ENCODE data around the gene SERINC5.

Gene SERINC5

DNA sequence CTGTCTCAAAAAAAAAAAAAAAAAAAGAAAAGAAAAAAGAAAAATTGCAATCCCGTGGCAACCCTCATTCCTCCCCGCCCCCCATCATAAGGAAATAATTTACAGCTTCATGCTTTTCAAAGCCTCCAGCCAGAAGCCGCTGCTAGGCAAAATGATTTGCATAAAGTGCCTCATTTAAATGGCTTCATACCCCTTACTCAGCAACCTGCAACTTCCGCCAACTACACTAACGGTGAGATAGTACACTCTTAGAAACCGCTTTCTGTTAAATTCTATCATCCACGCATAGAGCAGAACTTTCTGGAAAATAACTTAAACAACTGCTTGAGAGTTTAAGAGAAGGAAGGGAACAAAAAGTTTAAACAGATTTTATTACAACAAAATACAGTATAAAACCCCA, 17.8 kb downstream of the SERINC5 start:
- TF ChIP-seq ARNT (IDR thresholded peaks at IDR 0.05) = no peak
- TF ChIP-seq FOXM1 (IDR thresholded peaks at IDR 0.05; ENCODE audit: borderline replicate concordance) = no peak
- ChIA-PET POLR2A (interaction anchor here (0.8 to 2.1 kb wide), 2 partner anchors 9 to 17 kb away, joined by 3 to 8 read pairs; partner anchors contain the start of gene SERINC5), CTCF (no interaction called here)
- no peak for DNase-seq (ENCODE audit: extremely low spot score)

DNA sequence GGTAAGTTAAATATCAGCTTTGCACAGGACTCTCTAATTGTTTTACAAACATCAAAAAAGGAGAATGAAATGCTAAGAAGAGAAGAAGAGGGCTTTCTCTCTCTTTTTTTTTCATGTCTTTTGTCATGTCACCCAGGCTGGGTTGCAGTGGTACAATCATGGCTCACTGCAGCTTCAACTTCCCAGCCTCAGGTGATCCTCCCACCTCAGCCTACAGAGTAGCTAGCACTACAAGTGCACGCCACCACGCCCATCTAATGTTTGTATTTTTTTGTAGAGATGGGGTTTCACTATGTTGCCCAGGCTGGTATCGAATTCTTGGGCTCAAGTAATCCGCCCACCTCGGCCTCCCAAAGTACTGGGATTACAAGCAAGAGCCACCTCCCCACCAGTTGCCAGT, 18.6 kb downstream of the SERINC5 start:
- no peak for DNase-seq (ENCODE audit: extremely low spot score)
- ChIA-PET CTCF (no interaction called here), POLR2A (no interaction called here)
- no peak for TF ChIP-seq L3MBTL2 (conservative IDR thresholded peaks at IDR 0.05)
- no peak for TF ChIP-seq BHLHE40 (IDR thresholded peaks at IDR 0.05; ENCODE audit: borderline replicate concordance)
- TF ChIP-seq ZNF384 (IDR thresholded peaks at IDR 0.05) = no peak
- no peak for TF ChIP-seq SUZ12 (IDR thresholded peaks at IDR 0.05)
- TF ChIP-seq LEF1 (IDR thresholded peaks at IDR 0.05; ENCODE audit: borderline replicate concordance) = no peak
- no peak for TF ChIP-seq FOXK2 (IDR thresholded peaks at IDR 0.05)
- no peak for TF ChIP-seq HDGF (IDR thresholded peaks at IDR 0.05; ENCODE audit: borderline replicate concordance)
- TF ChIP-seq SP1 (IDR thresholded peaks at IDR 0.05) = no peak
- TF ChIP-seq TARDBP (IDR thresholded peaks at IDR 0.05) = no peak
- no peak for TF ChIP-seq CTBP1 (IDR thresholded peaks at IDR 0.05; ENCODE audit: borderline replicate concordance)
- TF ChIP-seq ELF4 (IDR thresholded peaks at IDR 0.05) = no peak
- TF ChIP-seq, protein P1, sequence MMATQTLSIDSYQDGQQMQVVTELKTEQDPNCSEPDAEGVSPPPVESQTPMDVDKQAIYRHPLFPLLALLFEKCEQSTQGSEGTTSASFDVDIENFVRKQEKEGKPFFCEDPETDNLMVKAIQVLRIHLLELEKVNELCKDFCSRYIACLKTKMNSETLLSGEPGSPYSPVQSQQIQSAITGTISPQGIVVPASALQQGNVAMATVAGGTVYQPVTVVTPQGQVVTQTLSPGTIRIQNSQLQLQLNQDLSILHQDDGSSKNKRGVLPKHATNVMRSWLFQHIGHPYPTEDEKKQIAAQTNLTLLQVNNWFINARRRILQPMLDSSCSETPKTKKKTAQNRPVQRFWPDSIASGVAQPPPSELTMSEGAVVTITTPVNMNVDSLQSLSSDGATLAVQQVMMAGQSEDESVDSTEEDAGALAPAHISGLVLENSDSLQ (IDR thresholded peaks at IDR 0.05) = no peak
- TF ChIP-seq FOXM1 (IDR thresholded peaks at IDR 0.05; ENCODE audit: borderline replicate concordance) = no peak
- no peak for TF ChIP-seq NFRKB (IDR thresholded peaks at IDR 0.05)
- no peak for TF ChIP-seq FOXA1 (IDR thresholded peaks at IDR 0.05)
- no peak for TF ChIP-seq ARNT (IDR thresholded peaks at IDR 0.05)

- TF ChIP-seq SUZ12 (IDR thresholded peaks at IDR 0.05) = no peak
- TF ChIP-seq FOXA1 (IDR thresholded peaks at IDR 0.05) = no peak
- no peak for TF ChIP-seq FOXK2 (IDR thresholded peaks at IDR 0.05)
- no peak for TF ChIP-seq TARDBP (IDR thresholded peaks at IDR 0.05)
- TF ChIP-seq SP1 (IDR thresholded peaks at IDR 0.05) = no peak
- TF ChIP-seq, protein P1 (IDR thresholded peaks at IDR 0.05) = no peak
- no peak for TF ChIP-seq L3MBTL2 (conservative IDR thresholded peaks at IDR 0.05)
- no peak for TF ChIP-seq ARNT (IDR thresholded peaks at IDR 0.05)
- no peak for TF ChIP-seq CTBP1 (IDR thresholded peaks at IDR 0.05; ENCODE audit: borderline replicate concordance)
- no peak for TF ChIP-seq ZNF384 (IDR thresholded peaks at IDR 0.05)
- no peak for TF ChIP-seq BHLHE40 (IDR thresholded peaks at IDR 0.05; ENCODE audit: borderline replicate concordance)
- no peak for TF ChIP-seq ELF4 (IDR thresholded peaks at IDR 0.05)
- ChIA-PET CTCF (interaction anchor here (1.3 kb wide), 1 partner anchor 13 kb away, joined by 3 read pairs; no protein-coding TSS in a partner anchor), POLR2A (no interaction called here)
- no peak for DNase-seq (ENCODE audit: extremely low spot score)
Observed at GRCh38 chr5:80234116-80234948, 21.5 kb downstream of the SERINC5 start.

GRCh38 chr5:80231693-80232092, 24.2 kb downstream of the SERINC5 start:
- CTCF ChIA-PET = interaction anchor here (0.6 kb wide), 1 partner anchor 42 kb away, joined by 5 read pairs; no protein-coding TSS in a partner anchor
- POLR2A ChIA-PET = no interaction called here
- TF ChIP-seq FOXK2 (IDR thresholded peaks at IDR 0.05) = no peak
- no peak for TF ChIP-seq ARNT (IDR thresholded peaks at IDR 0.05)
- TF ChIP-seq LEF1 (IDR thresholded peaks at IDR 0.05; ENCODE audit: borderline replicate concordance) = no peak
- TF ChIP-seq L3MBTL2 (conservative IDR thresholded peaks at IDR 0.05) = no peak
- no peak for TF ChIP-seq HDGF (IDR thresholded peaks at IDR 0.05; ENCODE audit: borderline replicate concordance)
- no peak for TF ChIP-seq SP1 (IDR thresholded peaks at IDR 0.05)
- TF ChIP-seq CTBP1 (IDR thresholded peaks at IDR 0.05; ENCODE audit: borderline replicate concordance) = no peak
- no peak for TF ChIP-seq ELF4 (IDR thresholded peaks at IDR 0.05)
- TF ChIP-seq, protein P1 (IDR thresholded peaks at IDR 0.05) = no peak
- no peak for TF ChIP-seq NFRKB (IDR thresholded peaks at IDR 0.05)
- no peak for TF ChIP-seq BHLHE40 (IDR thresholded peaks at IDR 0.05; ENCODE audit: borderline replicate concordance)
- no peak for TF ChIP-seq SUZ12 (IDR thresholded peaks at IDR 0.05)
- TF ChIP-seq ZNF384 (IDR thresholded peaks at IDR 0.05) = no peak
- no peak for TF ChIP-seq FOXA1 (IDR thresholded peaks at IDR 0.05)
- DNase-seq (ENCODE audit: extremely low spot score) = no peak

DNA sequence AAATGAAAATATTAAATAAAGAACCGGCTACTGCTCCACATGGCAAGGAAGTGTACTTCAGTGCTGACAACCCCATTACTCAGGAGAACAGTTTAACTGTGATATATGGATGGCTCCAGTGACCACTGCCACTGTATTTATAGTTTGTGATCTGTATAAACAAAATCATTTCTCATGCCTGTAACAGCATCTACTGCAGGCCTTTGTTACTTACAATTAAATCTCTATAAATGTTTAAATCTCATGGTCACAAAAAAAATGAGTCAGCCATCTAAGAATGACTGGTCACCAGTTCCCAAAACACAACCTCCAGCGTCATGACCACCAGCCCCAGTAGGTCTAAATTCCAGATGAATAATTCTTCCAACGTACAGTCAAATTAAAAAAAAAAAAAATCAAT, 24.6 kb downstream of the SERINC5 start:
- ChIA-PET CTCF (interaction anchor here (0.6 kb wide), 1 partner anchor 42 kb away, joined by 5 read pairs; no protein-coding TSS in a partner anchor), POLR2A (no interaction called here)
- TF ChIP-seq FOXK2 (IDR thresholded peaks at IDR 0.05) (no peak), ARNT (IDR thresholded peaks at IDR 0.05) (no peak), BHLHE40 (IDR thresholded peaks at IDR 0.05; ENCODE audit: borderline replicate concordance) (no peak), L3MBTL2 (conservative IDR thresholded peaks at IDR 0.05) (no peak)
- TF ChIP-seq, protein P1 (IDR thresholded peaks at IDR 0.05) = no peak
- DNase-seq (ENCODE audit: extremely low spot score) = no peak

All from HEK293T (cell line).